GM12801 (cell line): Measurements from ENCODE around the gene FGGY.

Source experiments
- CTCF ChIP-seq: IDR thresholded peaks from one replicate; pipeline ENCODE4 v1.5.1; 2011; ENCODE audit warnings: control low read depth; ENCODE audit not compliant: insufficient read length; ENCODE audit errors: extremely low read depth

FGGY gene

GRCh38 chr1:59309795-59310548 is 13.1 kb downstream of the FGGY start:
- TF ChIP-seq CTCF: no peak

- TF ChIP-seq CTCF: no peak
These were observed 13.8 kb downstream of the FGGY start for GRCh38 chr1:59310549-59311250.

GRCh38 chr1:59314776-59315528 is 18.1 kb downstream of the FGGY start:
- no peak for TF ChIP-seq CTCF

- TF ChIP-seq CTCF: no peak
These were observed 18.9 kb downstream of the FGGY start for GRCh38 chr1:59315529-59316463.

- no peak for TF ChIP-seq CTCF
These were observed 19.7 kb downstream of the FGGY start for GRCh38 chr1:59316497-59317128.

- no peak for TF ChIP-seq CTCF
These were observed 20.4 kb downstream of the FGGY start for GRCh38 chr1:59317343-59317742.
